OCI-LY3 (cell line): ENCODE measurements around the gene C8B.

Experiments
- CTCF ChIP-seq: fragments of 200-600, 300-600 bp; sonication (generic); IDR thresholded peaks from 2 replicates; pipeline ENCODE4 v1.5.1; 2014; ENCODE audit warnings: antibody characterized with exemption, low read length, low read depth
- EZH2phosphoT487 ChIP-seq: fragments of 200-600 bp; shearing (Covaris generic); IDR thresholded peaks from 2 replicates; pipeline ENCODE4 v1.6.1; 2018; ENCODE audit warnings: antibody characterized with exemption, mixed run types, low read depth

DNA sequence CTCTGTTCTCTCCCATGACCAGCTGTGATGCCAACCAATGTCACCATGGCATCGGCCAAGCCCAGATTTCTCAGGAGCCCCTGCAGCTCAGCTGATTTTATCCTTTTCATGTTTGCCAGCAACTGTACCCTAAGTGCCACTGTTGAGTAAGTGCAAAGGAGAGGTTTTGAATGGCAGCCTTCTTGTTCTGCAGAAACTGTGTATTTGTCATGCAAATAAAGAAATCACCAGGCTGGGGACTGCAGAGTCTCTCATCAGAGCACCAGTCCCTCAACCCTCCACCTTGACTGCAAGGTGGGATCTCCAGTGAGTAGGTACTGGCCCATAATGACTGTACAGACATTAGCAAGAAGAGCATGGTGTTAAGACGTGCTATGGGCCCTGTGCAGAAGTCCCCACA, 26.6 kb downstream of the C8B start:
- TF ChIP-seq EZH2phosphoT487 (no peak), CTCF (no peak)
